ENCODE data around the gene L3MBTL3. TPM values are rescaled to one million over a fixed set of nuclear protein-coding genes. Genes with fewer than 3 reads are reported as not detected.

L3MBTL3 gene
- polyA plus RNA-seq, 4 donors, result 1.3 to 8.9 (median 2.2) TPM

DNA sequence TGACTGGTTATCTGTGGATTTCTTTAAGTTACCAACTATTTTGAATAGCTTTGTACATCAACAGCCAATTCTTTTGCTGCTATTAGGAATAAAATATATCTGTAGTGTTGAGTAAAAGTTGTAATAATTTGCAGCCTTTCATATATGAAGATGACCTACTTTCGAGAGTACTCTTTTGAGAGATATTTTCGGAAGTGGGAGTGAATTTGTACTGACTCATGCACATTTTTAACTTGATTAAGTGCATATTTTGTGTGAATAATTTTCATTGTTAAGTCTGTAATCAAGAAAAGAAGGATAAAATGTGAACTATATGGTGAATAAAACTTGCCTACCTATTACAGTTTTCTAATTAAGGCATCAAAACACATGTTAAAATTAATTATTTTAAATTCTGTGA, 51.9 kb downstream of the L3MBTL3 start:
- WGBS, 3 donors, result 77 to 92% (median 88%) methylated on average over 2 of the region's 2 CpGs
- H3K36me3 ChIP-seq (ENCODE audit: control insufficient read depth in 3 of 3, insufficient read depth in 2 of 3, low read depth in 1 of 3, low read length in 3 of 3), result peaks cover 0 to 3% (median 2%) of the 10 kb centered on the region in 3 donors
- no peak for FAIRE-seq
- no peaks in the 10 kb centered on the region for H3K9me3 ChIP-seq (ENCODE audit: control insufficient read depth in 2 of 2, insufficient read depth in 1 of 2, low read depth in 1 of 2, low read length in 1 of 2)
- H3K4me1 ChIP-seq (ENCODE audit: control insufficient read depth in 3 of 3, insufficient read depth in 2 of 3, low read depth in 1 of 3, low read length in 2 of 3), result no peaks in the 10 kb centered on the region
- H3K27me3 ChIP-seq (ENCODE audit: control insufficient read depth in 3 of 3, insufficient read depth in 3 of 3, low read length in 3 of 3), result no peaks in the 10 kb centered on the region
- no peak for DNase-seq
- no peak overlapping the region for H3K4me3 ChIP-seq (ENCODE audit: low read depth in 1 of 3, low read length in 3 of 3)
- no peak overlapping the region for H3K27ac ChIP-seq (ENCODE audit: low read depth in 1 of 3, low read length in 2 of 3)

DNA sequence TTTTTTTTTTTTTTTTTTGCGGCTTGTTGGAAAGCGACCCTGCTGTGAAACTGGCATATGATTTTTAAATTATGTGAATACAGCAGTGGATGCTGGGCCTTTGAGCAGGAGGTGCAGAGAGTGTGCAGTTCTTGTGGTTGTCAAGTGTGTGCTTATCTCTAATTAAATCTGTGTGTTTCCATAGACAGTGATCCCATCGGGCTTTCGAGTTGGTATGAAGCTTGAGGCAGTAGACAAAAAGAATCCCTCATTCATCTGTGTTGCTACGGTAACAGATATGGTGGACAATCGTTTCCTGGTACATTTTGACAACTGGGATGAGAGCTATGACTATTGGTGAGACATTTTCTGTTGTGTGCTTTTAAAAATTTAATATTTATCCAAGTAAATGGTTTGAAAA, 52.4 kb downstream of the L3MBTL3 start:
- Histone ChIP-seq H3K9me3 (ENCODE audit: control insufficient read depth in 2 of 2, insufficient read depth in 1 of 2, low read depth in 1 of 2, low read length in 1 of 2) (no peaks in the 10 kb centered on the region), H3K4me1 (ENCODE audit: control insufficient read depth in 3 of 3, insufficient read depth in 2 of 3, low read depth in 1 of 3, low read length in 2 of 3) (no peaks in the 10 kb centered on the region), H3K27me3 (ENCODE audit: control insufficient read depth in 3 of 3, insufficient read depth in 3 of 3, low read length in 3 of 3) (no peaks in the 10 kb centered on the region), H3K27ac (ENCODE audit: low read depth in 1 of 3, low read length in 2 of 3) (no peak overlapping the region), H3K4me3 (ENCODE audit: low read depth in 1 of 3, low read length in 3 of 3) (no peak overlapping the region), H3K36me3 (ENCODE audit: control insufficient read depth in 3 of 3, insufficient read depth in 2 of 3, low read depth in 1 of 3, low read length in 3 of 3) (peaks cover 0 to 3% (median 2%) of the 10 kb centered on the region in 3 donors)
- 84 to 90% (median 90%) methylated on average over 6 of the region's 6 CpGs for WGBS, 3 donors
- no peak for DNase-seq
- no peak for FAIRE-seq

DNA sequence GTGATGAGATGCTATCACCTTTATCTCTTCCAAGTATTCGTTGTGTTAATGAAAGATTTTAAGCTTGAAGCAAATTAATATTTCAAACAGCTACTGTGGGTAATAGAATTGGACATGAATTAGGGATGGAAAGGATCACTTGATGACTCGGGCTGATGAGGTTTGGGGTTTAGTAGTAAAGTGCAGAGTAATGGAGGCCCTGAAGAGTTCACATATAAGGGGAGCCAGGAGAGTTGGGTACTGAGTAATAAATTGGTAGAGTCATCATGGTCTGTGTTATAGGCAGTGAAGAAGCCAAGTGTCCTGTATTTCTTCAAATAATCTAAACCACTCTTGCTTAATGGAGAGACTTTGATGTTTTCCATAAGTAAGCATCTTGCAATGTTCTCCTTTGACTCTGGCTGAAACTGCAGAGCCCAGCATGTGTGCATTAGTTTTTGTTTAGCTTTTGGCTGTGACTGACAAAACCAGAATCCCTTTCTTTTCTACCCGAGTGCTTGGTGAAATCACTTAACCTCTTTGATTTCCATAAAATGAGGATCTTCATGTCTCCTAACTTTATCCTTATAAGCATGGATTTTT, 57.6 kb downstream of the L3MBTL3 start:
- no peak for FAIRE-seq
- peaks cover 0 to 2% (median 0%) of the 10 kb centered on the region in 3 donors for H3K36me3 ChIP-seq (ENCODE audit: control insufficient read depth in 3 of 3, insufficient read depth in 2 of 3, low read depth in 1 of 3, low read length in 3 of 3)
- H3K4me1 ChIP-seq (ENCODE audit: control insufficient read depth in 3 of 3, insufficient read depth in 2 of 3, low read depth in 1 of 3, low read length in 2 of 3), result no peaks in the 10 kb centered on the region
- no peaks in the 10 kb centered on the region for H3K27me3 ChIP-seq (ENCODE audit: control insufficient read depth in 3 of 3, insufficient read depth in 3 of 3, low read length in 3 of 3)
- WGBS, 3 donors, result 76 to 90% (median 78%) methylated on average over 3 of the region's 3 CpGs
- no peaks in the 10 kb centered on the region for H3K9me3 ChIP-seq (ENCODE audit: control insufficient read depth in 2 of 2, insufficient read depth in 1 of 2, low read depth in 1 of 2, low read length in 1 of 2)
- no peak for DNase-seq
- no peak overlapping the region for H3K27ac ChIP-seq (ENCODE audit: low read depth in 1 of 3, low read length in 2 of 3)
- H3K4me3 ChIP-seq (ENCODE audit: low read depth in 1 of 3, low read length in 3 of 3), result no peak overlapping the region

DNA sequence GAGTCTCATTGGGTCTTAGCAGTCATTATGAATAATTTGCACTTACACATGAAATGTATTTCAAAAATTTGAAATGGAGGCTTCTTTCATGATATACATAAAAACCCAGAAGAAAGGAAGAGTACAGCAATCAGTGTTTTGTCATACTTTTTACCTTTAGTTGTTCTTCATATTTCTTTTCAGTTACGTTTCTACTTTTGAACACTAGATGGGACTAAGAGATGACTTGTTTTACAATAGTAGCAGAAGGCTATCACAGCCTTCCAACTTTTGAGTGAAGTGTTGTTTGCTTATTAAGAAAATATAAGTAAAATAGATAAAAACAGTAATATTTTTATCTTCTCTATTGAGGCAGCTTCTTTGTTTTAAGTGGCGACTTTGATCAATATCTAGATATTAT, 58.1 kb downstream of the L3MBTL3 start:
- Histone ChIP-seq H3K9me3 (ENCODE audit: control insufficient read depth in 2 of 2, insufficient read depth in 1 of 2, low read depth in 1 of 2, low read length in 1 of 2) (no peaks in the 10 kb centered on the region), H3K4me3 (ENCODE audit: low read depth in 1 of 3, low read length in 3 of 3) (no peak overlapping the region), H3K27ac (ENCODE audit: low read depth in 1 of 3, low read length in 2 of 3) (no peak overlapping the region), H3K4me1 (ENCODE audit: control insufficient read depth in 3 of 3, insufficient read depth in 2 of 3, low read depth in 1 of 3, low read length in 2 of 3) (no peaks in the 10 kb centered on the region), H3K36me3 (ENCODE audit: control insufficient read depth in 3 of 3, insufficient read depth in 2 of 3, low read depth in 1 of 3, low read length in 3 of 3) (peaks cover 0 to 2% (median 0%) of the 10 kb centered on the region in 3 donors), H3K27me3 (ENCODE audit: control insufficient read depth in 3 of 3, insufficient read depth in 3 of 3, low read length in 3 of 3) (no peaks in the 10 kb centered on the region)
- FAIRE-seq (no peak), DNase-seq (no peak)
- 49 to 89% (median 61%) methylated on average over 2 of the region's 2 CpGs for WGBS, 3 donors

DNA sequence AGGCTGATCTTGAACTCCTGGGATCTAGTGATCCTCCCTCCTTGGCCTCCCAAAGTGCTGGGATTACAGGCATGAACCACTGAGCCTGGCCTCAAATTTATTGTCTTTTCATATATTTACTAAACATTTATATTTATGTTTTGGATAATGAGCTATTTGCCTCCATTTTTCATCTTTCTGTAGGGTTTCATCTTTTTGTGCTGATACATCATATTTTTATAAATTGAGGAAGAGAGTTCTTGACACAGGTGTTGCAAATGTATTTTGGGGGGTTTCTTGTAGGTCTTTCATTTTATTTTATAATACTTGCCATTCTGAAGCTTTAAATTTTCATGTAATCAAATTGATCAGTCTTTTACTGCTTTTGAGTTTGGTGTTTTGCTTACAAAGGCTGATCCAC, 72.4 kb downstream of the L3MBTL3 start:
- Histone ChIP-seq H3K27me3 (ENCODE audit: control insufficient read depth in 3 of 3, insufficient read depth in 3 of 3, low read length in 3 of 3) (no peaks in the 10 kb centered on the region), H3K4me3 (ENCODE audit: low read depth in 1 of 3, low read length in 3 of 3) (no peak overlapping the region), H3K9me3 (ENCODE audit: control insufficient read depth in 2 of 2, insufficient read depth in 1 of 2, low read depth in 1 of 2, low read length in 1 of 2) (no peaks in the 10 kb centered on the region), H3K27ac (ENCODE audit: low read depth in 1 of 3, low read length in 2 of 3) (no peak overlapping the region), H3K36me3 (ENCODE audit: control insufficient read depth in 3 of 3, insufficient read depth in 2 of 3, low read depth in 1 of 3, low read length in 3 of 3) (no peaks in the 10 kb centered on the region), H3K4me1 (ENCODE audit: control insufficient read depth in 3 of 3, insufficient read depth in 2 of 3, low read depth in 1 of 3, low read length in 2 of 3) (no peaks in the 10 kb centered on the region)
- no peak for FAIRE-seq
- no peak for DNase-seq

DNA sequence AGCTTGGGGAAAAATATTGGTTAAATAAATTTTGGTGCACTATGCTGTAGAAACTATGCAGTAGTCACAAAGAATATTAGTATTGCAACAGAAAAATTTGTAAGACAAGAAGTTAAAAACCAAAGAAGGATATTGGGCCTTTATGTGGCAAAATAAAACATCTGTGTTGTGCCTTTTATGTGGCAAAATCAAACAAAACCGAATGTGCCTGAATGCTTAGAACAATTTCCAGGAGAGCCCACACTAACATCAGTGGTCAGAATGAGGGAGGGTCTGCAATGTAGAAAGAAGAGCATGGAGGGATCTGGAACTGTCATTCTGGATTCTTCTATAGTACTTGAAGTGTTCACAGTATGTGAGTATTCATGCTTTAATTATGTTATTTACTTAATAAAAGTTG, 75.2 kb downstream of the L3MBTL3 start:
- H3K27me3 ChIP-seq (ENCODE audit: control insufficient read depth in 3 of 3, insufficient read depth in 3 of 3, low read length in 3 of 3), result no peaks in the 10 kb centered on the region
- H3K4me1 ChIP-seq (ENCODE audit: control insufficient read depth in 3 of 3, insufficient read depth in 2 of 3, low read depth in 1 of 3, low read length in 2 of 3), result no peaks in the 10 kb centered on the region
- FAIRE-seq (no peak), DNase-seq (no peak)
- WGBS, 3 donors, result 82 to 88% (median 88%) methylated on average over 1 of the region's 1 CpG
- H3K36me3 ChIP-seq (ENCODE audit: control insufficient read depth in 3 of 3, insufficient read depth in 2 of 3, low read depth in 1 of 3, low read length in 3 of 3), result peaks cover 0 to 3% (median 2%) of the 10 kb centered on the region in 3 donors
- H3K4me3 ChIP-seq (ENCODE audit: low read depth in 1 of 3, low read length in 3 of 3), result no peak overlapping the region
- no peaks in the 10 kb centered on the region for H3K9me3 ChIP-seq (ENCODE audit: control insufficient read depth in 2 of 2, insufficient read depth in 1 of 2, low read depth in 1 of 2, low read length in 1 of 2)
- H3K27ac ChIP-seq (ENCODE audit: low read depth in 1 of 3, low read length in 2 of 3), result no peak overlapping the region

DNA sequence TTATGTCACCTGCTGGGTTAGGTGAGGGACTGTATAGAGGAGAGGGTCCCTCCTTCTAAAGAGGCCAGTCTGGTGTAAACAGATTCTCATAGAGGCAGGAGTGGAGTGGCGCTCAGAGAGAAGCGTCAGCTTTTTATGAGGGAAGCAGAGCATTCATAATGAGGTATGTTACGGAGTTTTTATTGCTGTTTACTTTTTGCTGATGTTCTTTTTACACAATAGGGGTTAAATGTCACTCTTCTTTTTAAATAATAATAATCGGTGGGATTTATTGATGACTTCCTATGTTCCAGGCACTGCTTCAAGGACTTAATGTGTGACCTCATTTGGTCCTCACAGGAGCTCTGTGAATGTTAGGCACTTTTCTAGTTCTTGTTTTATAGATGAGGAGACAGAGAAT, 79.9 kb downstream of the L3MBTL3 start:
- FAIRE-seq (no peak), DNase-seq (no peak)
- H3K27ac ChIP-seq (ENCODE audit: low read depth in 1 of 3, low read length in 2 of 3), result no peak overlapping the region
- H3K27me3 ChIP-seq (ENCODE audit: control insufficient read depth in 3 of 3, insufficient read depth in 3 of 3, low read length in 3 of 3), result no peaks in the 10 kb centered on the region
- peaks cover 0 to 6% (median 2%) of the 10 kb centered on the region in 3 donors for H3K36me3 ChIP-seq (ENCODE audit: control insufficient read depth in 3 of 3, insufficient read depth in 2 of 3, low read depth in 1 of 3, low read length in 3 of 3)
- WGBS, 3 donors, result 79 to 91% (median 90%) methylated on average over 4 of the region's 4 CpGs
- no peak overlapping the region for H3K4me3 ChIP-seq (ENCODE audit: low read depth in 1 of 3, low read length in 3 of 3)
- no peaks in the 10 kb centered on the region for H3K9me3 ChIP-seq (ENCODE audit: control insufficient read depth in 2 of 2, insufficient read depth in 1 of 2, low read depth in 1 of 2, low read length in 1 of 2)
- no peaks in the 10 kb centered on the region for H3K4me1 ChIP-seq (ENCODE audit: control insufficient read depth in 3 of 3, insufficient read depth in 2 of 3, low read depth in 1 of 3, low read length in 2 of 3)

DNA sequence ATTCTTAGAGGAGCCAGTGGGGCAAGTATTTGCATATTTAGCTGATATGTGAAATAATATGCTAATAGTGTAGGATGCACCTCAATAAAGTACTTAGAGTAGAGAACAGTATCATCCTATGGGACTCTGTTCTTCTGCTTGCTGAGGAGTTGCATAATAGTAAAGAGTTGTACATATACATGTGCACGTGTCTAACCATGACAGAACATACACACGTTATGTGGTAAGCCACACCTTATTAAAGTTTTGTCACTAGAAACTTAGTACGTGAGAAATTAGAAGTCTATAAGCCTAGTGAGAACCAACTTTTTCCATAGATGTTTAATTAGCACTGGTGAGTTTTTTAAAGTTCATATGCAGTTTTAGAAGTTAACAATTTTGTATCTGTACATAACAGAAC, 80.7 kb downstream of the L3MBTL3 start:
- 91 to 97% (median 92%) methylated on average over 3 of the region's 3 CpGs for WGBS, 3 donors
- no peak for FAIRE-seq
- Histone ChIP-seq H3K9me3 (ENCODE audit: control insufficient read depth in 2 of 2, insufficient read depth in 1 of 2, low read depth in 1 of 2, low read length in 1 of 2) (no peaks in the 10 kb centered on the region), H3K4me3 (ENCODE audit: low read depth in 1 of 3, low read length in 3 of 3) (no peak overlapping the region), H3K4me1 (ENCODE audit: control insufficient read depth in 3 of 3, insufficient read depth in 2 of 3, low read depth in 1 of 3, low read length in 2 of 3) (no peaks in the 10 kb centered on the region), H3K27ac (ENCODE audit: low read depth in 1 of 3, low read length in 2 of 3) (no peak overlapping the region), H3K27me3 (ENCODE audit: control insufficient read depth in 3 of 3, insufficient read depth in 3 of 3, low read length in 3 of 3) (no peaks in the 10 kb centered on the region), H3K36me3 (ENCODE audit: control insufficient read depth in 3 of 3, insufficient read depth in 2 of 3, low read depth in 1 of 3, low read length in 3 of 3) (peaks cover 0 to 6% (median 2%) of the 10 kb centered on the region in 3 donors)
- no peak for DNase-seq

DNA sequence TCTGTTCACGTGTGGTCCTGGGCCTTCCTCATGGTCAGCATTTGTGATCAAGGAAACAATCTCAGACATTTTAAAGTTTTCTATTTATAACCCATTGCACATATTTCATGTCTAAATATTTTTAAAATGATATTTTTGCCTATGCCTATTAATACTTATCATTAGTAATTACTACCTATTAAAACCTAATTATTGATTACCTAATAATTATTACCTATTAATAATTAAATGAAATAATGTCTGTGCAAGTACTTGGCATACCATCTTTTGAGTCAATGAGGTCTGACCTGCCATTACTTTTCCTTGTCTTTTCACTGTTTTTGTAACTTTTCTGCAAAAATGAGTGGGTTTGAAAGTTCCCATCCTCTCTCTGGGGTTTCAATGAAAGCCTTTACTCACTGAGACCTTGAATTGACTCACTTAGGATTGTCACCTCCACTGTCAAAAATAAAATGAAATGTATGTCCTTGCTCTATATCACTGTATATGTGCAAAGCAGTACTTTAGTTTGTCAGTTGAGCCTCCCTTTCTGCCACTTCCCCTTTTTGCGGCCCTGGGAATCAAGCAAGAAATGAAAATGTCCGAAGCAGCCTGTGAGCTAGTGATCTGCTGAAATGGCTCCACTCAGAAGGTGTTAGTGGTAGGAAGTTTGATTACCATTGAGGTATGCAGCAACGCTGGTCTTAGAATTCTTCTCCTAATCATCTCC, 87.8 kb downstream of the L3MBTL3 start:
- no peak overlapping the region for H3K4me3 ChIP-seq (ENCODE audit: low read depth in 1 of 3, low read length in 3 of 3)
- no peak for FAIRE-seq
- no peak for DNase-seq

More for the DNA sequence above, 87.8 kb downstream of the L3MBTL3 start:
- no peaks in the 10 kb centered on the region for H3K9me3 ChIP-seq (ENCODE audit: control insufficient read depth in 2 of 2, insufficient read depth in 1 of 2, low read depth in 1 of 2, low read length in 1 of 2)
- 82 to 95% (median 91%) methylated on average over 4 of the region's 4 CpGs for WGBS, 3 donors
- H3K27ac ChIP-seq (ENCODE audit: low read depth in 1 of 3, low read length in 2 of 3), result no peak overlapping the region
- H3K4me1 ChIP-seq (ENCODE audit: control insufficient read depth in 3 of 3, insufficient read depth in 2 of 3, low read depth in 1 of 3, low read length in 2 of 3), result no peaks in the 10 kb centered on the region
- peaks cover 0 to 3% (median 0%) of the 10 kb centered on the region in 3 donors for H3K36me3 ChIP-seq (ENCODE audit: control insufficient read depth in 3 of 3, insufficient read depth in 2 of 3, low read depth in 1 of 3, low read length in 3 of 3)
- no peaks in the 10 kb centered on the region for H3K27me3 ChIP-seq (ENCODE audit: control insufficient read depth in 3 of 3, insufficient read depth in 3 of 3, low read length in 3 of 3)
